HUDEP-2 (cell line): Measurements from ENCODE around the gene ARHGAP25.

Source experiments
- DNase-seq, 76 experiments: peaks; one replicate each; lab custom pipeline; 2025; ENCODE audit not compliant: unreplicated experiment in 76 of 76; lab: John Stamatoyannopoulos, UW

Gene ARHGAP25

DNA sequence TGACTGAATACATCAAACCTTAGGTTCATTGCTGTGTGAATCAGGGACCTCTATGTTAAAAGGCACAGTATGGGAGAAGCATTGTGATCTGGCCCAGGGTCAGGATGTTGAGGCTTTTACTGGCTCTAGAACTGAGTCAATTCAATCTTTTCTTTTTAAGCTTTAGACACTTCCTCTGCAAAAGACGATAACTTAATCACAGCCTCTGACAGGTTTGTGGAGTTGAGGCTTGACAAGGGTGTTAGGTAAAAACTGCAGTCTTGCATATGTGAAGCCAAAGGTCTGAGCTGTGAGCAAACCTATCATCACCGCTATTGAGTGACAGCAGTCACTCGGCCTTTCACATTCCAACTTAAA lies 17.3 kb upstream of the ARHGAP25 start:
- DNase-seq, result no peak

- DNase-seq, result no peak
These were observed 14.7 kb upstream of the ARHGAP25 start for GRCh38 chr2:68719912-68720311.

- no peak for DNase-seq
These were observed 13.9 kb upstream of the ARHGAP25 start for GRCh38 chr2:68720665-68721064.

- DNase-seq, result no peak
These were observed 13.0 kb upstream of the ARHGAP25 start for GRCh38 chr2:68721482-68722101.

DNA sequence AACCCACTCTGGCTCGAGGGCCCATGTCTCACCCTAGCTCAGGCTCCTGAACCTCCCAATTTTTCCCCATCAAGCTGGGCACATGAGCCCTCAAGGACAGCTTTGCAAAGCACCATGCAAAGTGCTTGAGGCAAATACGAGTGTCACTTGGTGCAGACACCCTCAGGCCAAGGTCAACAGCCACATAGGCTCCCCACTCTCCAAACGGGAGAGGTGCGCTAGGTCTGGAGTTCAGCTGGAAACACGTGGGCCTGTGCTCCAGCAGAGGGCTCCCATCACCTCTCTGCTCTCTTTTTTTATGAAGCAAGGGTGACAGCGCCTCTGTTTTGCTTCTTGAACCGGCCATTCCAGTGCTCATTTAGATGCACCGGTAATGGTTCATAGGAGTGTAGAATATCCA lies 11.9 kb upstream of the ARHGAP25 start:
- DNase-seq, result peak in 1 of 76 experiments; percentile 9

DNA sequence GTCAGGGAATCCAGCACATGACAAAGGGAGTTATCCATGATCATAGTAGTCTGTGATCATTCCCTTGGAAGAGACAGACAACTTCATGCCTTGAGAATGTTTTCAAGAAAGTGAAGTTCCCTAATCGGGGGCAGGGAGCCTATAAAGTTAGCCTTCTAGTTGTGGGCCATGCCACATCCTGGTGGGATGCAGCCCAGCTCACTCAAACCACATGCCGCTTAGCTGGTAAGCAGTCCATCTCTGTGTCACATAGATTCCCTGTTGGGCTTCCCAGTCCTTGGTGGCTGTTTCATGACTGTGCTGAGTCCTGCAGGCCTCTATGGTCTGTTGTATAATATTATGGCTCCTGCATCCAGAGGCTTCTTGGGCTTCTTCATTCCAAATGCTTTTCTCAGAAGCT lies 11.4 kb upstream of the ARHGAP25 start:
- DNase-seq, result no peak

- no peak for DNase-seq
These were observed 8.5 kb upstream of the ARHGAP25 start for GRCh38 chr2:68726100-68726499.

- DNase-seq, result no peak
These were observed 7.8 kb upstream of the ARHGAP25 start for GRCh38 chr2:68726608-68727367.

DNA sequence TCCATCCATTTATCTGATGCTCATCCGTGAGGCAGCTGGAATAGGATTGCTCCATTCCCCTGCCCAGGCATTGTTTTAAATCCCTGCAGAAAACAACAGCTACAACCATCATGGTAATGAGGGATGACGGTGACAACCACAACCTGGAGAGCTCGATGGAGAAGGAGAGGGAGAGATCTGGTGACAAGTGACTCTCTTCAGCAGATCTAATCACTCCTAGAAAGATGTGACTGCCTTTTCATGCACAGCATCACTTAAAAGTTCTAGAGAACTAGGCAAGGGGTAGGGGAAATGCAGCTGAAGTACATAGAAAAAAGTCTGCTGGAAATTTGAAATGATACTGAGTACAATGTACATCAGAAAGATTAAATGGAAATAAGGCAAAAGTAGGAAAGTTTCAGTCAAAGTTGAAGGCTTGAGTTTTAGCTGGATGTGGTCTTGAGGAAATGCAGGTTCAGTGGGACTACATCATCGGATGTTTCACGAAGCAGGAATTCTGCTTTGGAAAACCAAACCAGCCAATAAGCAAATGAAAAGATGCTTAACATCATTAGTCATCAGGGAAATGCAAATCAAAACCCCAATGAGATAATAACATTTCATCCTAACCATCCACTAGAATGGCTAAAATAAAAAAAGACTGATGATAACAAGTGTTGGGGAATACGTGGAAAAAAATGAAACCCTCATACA lies 6.8 kb upstream of the ARHGAP25 start:
- no peak for DNase-seq

DNA sequence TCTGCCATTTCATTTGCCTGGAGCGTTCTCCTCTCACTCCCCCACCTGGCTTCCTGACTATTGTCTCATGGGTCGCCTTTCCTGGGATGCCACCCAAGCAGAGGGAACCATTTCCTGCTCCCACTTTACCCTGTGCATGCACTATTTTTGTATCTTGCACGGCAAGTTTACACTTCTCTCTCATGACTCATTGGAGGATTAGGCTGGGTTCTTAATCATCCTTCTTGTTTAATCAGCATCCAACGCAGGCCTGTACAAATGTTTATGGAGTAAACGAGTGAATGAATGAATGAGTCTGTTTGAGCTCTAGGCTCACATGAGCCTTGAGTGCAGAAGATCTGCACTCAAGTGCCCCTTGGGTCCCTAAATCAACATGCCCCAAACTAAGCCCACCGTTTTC lies 3.8 kb upstream of the ARHGAP25 start:
- no peak for DNase-seq

GRCh38 chr2:68732036-68732932 lies 2.3 kb upstream of the ARHGAP25 start:
- DNase-seq, result no peak

DNA sequence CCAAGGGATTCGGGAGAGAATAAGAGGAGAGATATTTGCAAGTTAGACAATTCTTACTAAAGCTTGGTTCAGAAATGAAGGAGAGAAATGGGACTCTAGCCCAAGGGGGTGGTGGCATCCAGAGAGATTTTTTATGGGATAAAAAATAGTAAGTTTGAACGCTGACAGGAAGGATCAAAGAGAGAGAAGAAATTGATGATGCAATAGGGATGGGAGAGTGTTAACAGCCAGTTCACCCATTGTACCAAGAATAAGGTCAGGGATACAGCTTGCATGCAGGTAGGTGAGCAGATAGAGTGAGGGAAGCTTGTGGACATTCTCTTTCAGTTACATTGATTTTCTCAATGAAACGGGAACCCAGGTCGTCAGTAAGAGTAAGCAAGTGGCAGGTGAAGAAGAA lies 1.2 kb upstream of the ARHGAP25 start:
- no peak for DNase-seq

DNA sequence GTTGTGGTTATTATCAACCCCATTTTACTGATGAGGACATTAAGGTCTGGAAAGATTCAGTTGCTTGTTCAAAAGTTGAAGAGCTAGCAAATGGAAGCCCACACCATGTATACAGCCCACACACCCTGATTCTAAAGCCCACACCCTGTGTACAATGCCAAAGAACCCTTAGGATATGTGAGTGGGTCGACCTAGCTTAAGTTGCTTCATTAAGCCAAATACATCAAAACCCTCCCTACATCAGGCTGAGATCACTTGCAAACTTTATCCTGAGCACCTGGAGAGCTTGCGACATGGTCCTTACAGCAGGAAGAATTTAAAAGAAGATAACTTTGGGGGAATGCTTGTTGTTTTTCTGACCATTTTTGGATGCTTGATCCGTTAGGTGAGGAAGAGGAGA lies 435 bp upstream of the ARHGAP25 start:
- DNase-seq, result no peak

DNA sequence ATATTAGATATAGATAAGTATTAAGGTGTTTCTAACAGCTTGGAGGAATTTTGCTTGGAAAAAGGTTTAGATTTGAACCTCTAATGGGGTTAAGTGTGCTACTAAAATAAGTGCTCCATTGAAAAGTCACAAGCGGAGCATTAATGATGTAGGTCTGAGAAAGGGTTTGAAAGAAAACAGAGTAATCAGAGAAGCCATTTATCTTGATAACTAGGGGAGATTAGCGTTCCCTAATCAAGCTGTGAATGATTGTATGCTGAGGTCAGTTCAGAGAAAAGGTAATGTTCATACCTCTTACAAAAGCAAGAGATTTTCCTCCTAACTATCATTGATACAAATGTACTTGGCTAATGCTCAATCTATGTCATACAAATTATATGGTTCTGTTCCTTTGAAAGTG lies 1.5 kb downstream of the ARHGAP25 start:
- no peak for DNase-seq

GRCh38 chr2:68737711-68738110 lies 3.1 kb downstream of the ARHGAP25 start:
- DNase-seq, result no peak

- DNase-seq, result no peak
These were observed 4.4 kb downstream of the ARHGAP25 start for GRCh38 chr2:68738906-68739594.

GRCh38 chr2:68739595-68740399 lies 5.2 kb downstream of the ARHGAP25 start:
- DNase-seq, result no peak

GRCh38 chr2:68740400-68740914 lies 5.8 kb downstream of the ARHGAP25 start:
- DNase-seq, result no peak

- no peak for DNase-seq
These were observed 6.6 kb downstream of the ARHGAP25 start for GRCh38 chr2:68741238-68741637.
